ENCODE measurements around the gene GUCD1.
"Not testable (repeated sequence)": the region's sequence is repeated elsewhere in the genome, so short reads cannot be mapped to it uniquely, and the experiment has no call there.

GUCD1 gene

DNA sequence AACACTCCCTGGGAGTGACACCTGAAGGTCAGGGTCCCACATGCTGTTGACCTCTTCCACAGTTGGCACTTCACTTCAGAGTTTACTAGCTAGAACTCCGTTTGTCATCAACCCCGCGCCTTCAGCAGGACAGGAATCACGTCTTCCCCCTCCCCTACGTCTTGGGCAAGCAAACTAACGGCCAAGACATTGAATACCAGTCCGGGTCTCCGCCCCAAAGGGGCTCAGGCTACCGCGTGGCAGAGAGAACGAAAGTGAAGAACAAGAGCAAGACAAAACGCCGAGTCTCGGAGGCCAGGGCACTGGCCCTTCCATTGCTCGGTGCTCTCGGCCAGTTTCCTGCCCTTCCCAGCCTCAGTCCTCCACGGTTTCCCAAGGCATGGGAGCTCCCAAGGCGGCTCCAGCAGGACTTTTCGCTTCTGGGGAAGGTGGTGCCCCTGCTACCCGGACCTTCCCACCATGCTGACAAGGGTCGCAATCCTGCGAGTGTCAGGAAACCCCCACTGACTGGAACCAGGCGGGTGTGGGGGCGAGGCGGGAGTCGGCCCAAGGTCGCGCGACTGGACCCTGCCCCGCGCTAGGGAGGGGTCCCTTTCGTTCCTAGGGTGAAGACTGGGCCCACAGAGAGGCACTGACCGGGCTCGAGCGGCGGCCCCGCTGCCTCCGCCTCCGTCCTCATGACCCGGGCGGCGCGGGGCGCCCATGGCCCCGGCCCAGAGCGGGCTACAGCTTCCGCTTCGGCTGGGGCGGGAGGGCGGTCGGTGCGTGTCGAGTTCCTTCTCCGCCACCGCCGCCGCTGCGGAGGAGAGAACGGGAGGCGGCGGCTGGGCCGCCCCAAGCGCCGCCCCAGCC is at the start of gene GUCD1:
TSS of gene GUCD1 (minus strand) at position 826 of the 852 bp plus-strand sequence. CDS start at position 679, 147 bp downstream.
- peak; percentile 14 to 19 for DNase-seq

DNA sequence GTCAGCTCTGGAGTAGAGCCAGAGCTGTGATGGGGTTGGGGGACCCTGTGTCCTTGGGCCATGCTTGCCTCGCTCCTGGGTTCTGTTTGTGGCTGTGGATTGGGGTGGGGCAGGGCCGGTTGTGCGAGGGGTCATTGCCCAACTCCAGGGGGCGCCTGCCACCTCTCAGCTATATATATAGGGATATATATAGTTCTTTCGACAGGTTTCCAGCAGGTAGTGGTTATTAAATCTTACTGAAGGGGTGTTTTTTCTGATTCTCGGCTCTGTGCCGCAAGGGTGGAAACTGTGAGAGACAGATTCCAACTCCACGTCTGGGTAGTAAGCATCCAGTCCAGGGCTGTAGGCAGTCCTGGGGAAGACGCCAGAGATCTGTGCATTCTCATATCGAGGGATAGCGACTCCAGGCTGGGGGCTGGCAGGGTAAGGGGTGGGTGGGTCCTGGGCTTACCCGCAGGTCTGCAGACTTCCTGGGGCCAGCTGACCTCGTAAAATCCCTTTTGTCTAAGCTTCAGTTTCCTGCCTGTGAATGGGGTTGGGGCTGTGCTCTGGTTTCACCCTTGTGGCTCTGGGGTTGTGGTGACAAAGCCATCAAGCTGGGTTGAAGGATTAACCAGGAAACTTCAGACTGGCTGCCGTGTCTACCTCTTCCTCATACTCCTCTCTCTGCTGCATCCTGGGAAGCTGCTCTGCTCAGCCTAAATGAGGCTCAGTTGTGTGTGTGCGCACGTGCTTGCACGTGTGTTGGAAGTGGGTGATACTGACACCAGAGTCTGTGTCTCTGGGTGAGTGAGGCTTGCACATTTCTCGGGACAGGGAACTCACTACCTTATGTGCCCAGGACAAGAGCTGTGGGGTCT is 49.1 kb upstream of the GUCD1 start:
- not testable (repeated sequence) for DNase-seq

DNA sequence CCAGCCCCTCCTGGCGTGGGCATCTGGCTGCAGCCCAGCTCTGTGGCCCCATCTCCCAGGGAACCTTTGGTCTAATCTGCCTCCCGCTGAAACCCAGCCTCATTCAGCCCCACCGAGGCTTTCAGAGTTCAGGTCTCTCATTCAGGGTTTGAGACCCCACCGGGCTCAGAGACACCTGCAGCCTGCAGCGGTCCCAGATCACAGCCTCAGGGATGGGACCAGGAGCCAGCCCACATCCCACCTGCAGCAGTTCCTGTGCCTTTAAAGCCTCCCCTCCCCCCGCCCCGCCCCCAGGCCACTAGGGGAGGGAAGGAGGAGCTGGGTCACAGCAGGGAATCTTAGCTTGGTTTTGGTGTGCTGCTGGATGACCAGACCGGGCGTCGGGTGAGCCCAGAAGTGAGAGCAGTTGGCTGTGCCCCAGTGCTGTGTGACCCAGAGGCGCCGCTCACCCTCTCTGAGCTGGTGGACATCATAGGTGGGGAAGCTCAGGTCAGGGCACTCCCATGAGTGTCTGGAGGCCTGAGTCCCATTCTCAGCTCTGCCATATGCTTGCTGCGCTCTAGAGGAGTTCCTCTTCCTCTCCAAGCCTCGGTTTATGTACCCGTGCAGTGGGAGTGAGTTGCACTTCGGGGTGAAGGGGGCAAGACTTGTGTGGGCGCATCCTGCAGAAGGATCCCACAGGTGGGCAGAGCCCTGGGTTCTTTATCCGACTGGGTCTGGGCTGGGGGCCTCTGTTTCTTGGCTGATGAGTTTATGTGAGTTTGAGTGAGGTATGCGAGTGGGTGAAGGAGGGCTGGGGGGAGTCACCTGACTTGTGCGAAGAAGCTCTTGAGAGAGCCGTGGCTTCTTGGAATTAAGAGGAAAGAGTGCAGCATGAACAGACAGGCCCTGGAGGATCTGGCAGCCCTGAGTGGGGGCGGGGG is 48.2 kb upstream of the GUCD1 start, which contains the start of gene GGT1:
TSS of gene GGT1 (plus strand) at position 347 of the 923 bp plus-strand sequence. CDS start 7,889 bp downstream, outside the sequence.
- not testable (repeated sequence) for DNase-seq

DNA sequence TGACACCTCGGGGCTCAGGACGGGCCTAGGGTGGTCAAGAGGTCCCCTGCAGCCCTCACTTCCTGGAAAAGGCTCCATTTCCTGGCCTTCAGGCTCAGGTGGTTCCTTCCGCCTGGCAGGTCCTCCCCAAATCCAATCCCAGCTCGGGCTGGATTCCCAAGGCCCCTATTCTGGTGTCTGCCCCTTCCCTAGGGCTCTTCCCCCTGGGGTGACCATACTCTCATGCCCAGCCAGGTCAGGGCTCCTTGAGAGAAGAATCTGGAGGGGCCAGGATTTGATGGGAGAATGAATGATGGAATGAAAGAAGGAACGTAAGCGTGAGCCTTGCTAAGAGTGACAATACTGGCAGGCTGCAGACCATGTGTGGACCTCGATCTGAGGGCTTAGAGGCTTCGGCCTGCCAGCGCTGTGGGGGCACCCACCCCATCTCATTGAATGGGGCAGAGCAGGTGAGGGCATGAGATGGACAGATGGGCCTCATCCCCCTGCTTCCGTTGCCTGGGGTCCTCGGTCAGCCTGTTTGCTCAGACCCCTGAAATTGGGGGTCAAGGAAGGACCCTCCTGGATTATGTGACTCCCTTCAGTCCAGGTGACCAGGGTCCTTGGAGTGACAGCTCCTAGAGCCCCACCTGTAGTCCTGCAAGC is 47.3 kb upstream of the GUCD1 start:
- not testable (repeated sequence) for DNase-seq

DNA sequence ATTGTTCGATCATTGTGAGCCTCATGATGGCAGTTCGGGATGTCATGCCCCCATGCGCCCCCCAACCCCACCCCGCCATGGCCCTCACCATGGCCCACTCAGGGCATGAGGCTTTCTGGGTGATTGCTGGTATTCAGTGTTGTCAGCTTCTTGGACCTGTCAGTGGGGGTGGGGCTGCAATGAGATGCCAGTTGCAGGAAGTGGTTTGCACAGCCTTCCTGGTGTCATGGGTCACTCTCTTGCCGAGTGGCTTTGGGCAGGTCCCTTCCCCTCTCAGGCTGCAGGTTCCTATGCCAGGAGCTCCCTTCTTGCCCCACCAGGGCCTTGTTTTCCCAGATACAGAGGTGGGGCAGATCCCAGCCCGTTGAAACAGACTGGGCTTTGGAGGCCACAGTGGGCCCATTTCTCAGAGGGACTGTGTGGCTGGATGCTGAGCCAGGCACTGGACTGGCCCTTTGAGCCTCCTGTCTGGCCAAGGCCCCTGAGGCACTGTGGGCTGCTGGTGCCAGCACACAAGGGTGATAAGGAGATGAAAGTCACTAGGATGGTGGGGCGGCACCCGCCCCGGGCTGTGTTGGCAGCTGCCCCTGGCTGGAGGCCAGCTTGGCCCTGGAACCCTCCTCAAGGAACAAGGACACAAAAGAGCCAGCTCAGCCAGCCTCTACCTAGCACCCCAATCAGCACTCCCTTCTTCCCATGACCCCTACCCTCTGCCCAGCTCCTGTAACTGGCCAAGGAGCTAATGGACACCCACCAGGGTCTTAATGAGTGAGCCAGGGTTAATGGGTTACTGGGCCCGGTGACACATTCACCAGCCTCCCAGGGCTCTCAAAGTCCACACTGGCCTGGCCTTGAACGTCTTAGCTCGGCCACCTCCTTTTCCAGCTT is 46.5 kb upstream of the GUCD1 start:
- no peak for DNase-seq

DNA sequence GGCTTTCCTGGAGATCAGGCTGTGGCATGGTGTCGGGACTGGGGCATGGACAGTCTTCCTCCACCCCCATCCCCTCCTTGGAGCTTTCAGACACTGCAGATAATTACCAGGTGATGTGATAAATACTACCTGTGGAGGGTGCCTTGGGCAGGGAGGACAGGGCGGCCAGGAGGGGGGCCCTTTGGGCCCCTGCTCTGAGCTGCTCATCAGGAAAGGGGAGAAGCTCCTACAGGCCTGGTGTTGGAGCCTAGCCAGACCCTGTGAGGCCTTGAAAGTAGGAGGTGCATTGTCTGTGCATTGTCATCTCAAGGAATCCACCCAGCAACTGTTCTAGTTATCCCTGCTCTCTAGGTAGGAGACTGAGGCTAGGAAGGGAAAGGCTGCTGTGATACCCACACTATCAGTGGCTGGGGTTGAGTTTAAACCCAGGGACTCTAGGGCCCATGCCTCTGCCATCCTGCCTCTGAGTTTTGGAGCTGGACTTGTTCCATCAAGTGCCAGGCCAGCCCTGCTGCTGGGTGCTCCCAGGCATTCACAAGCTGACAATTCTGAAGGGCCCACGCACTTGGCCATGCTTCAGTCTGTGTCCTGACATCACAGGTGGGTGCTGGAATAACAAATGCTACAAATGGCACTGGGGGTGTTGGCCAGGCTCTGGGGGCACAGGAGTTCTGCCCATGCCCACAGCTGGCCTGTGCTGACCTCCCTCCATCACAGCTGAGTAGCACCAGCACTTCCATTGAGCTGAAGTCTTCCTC is 45.2 kb upstream of the GUCD1 start:
- not testable (repeated sequence) for DNase-seq

DNA sequence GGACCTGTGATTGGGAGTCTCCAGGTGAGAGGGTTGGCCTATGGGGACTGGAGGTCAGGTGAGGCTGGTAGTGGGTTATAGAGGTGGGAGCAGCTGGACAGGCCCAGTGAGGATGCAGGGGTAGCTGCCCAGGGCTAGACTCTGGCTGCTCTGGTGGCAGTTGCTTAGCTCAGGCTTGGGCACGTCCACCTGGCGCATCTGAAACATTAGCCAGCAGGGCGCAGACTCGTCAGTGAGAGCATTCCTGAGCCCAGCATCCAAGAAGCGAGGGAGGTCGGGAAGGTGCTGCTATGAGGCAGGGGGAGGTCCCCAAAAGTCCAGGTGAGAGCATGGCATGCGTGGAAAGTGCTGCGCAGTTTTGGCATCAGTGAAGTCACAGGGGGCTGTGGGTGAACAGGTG is 44.6 kb upstream of the GUCD1 start:
- no peak for DNase-seq

DNA sequence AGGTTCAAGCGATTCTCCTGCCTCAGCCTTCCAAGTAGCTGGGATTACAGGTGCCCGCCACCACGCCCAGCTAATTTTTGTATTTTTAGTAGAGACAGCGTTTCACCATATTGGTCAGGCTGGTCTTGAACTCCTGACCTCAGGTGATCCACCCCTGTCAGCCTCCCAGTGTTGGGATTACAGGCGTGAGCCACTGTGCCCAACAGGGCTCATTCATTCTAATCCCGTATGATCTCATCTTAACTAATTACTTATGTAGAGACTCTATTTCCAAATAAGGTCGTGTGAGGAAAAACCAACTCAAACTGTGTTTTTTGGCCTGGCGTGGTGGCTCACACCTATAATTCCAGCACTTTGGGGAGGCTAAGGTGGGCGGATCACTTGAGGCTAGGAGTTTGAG is 42.1 kb upstream of the GUCD1 start:
- not testable (repeated sequence) for DNase-seq

DNA sequence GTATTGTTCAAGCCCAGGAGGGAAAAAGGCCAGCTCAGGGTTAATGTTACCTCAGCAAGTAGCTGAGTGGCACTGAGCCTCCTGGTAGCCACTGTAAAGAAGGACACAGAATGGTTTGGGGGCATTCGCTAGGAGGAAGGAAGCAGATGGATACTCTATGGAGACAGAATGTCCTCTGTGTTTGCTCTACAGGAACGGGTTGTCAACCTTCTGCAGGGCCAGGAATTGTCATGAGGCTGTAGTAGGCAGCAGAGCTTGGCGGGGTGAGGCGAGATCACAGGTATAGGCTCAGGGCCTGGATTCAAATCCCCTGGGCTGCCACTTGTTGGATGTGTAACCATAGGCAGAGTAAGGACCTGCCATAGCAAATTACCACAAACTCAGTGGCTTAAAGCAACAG is 40.9 kb upstream of the GUCD1 start:
- no peak for DNase-seq

DNA sequence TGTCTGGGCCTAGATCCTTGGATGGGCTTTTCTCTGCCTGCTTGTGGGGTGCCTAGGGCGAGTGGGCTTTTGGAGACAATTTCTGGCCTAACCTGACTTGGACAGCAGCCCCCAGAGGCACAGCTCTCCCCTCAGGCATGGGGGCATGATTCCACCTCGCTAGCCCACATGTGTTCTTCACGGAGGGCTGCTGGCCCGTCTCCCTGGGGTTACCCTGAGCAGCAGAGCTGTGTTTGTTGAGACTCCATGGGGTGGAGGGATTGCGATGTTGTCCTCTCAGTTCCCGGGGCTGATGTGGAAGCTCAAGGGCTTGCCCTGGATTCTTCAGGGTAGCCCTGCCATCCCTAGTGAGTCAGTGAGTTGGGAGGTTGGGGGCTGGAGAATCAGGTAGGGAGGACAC is 40.3 kb upstream of the GUCD1 start:
- no peak for DNase-seq

DNA sequence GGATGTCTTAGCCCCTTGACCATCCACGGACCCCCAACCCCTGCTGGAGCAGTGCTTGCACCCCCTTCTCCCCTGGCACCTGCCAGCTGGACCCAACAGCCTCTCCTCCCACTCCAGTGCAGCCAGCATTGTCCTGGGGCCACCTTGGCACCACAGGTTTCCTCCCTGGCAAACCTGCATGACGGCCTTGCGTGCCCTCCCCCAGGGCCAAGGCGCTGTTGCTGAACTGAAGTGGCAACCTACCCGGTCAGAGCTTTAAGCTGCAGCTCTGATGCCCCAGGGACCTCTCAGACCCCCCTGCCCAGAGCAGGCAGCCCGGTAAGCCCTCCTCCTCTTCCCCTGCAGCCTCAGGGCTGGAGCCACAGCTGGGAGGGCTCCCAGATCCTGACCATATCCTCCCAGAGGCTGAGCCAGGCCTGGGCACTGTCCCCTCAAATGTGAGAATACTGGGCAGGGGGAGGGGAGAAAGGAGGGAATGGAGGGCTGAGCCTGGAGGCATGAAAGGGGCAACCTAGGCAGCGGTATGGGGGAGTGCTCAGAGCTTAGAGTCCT is 39.7 kb upstream of the GUCD1 start:
- no peak for DNase-seq

DNA sequence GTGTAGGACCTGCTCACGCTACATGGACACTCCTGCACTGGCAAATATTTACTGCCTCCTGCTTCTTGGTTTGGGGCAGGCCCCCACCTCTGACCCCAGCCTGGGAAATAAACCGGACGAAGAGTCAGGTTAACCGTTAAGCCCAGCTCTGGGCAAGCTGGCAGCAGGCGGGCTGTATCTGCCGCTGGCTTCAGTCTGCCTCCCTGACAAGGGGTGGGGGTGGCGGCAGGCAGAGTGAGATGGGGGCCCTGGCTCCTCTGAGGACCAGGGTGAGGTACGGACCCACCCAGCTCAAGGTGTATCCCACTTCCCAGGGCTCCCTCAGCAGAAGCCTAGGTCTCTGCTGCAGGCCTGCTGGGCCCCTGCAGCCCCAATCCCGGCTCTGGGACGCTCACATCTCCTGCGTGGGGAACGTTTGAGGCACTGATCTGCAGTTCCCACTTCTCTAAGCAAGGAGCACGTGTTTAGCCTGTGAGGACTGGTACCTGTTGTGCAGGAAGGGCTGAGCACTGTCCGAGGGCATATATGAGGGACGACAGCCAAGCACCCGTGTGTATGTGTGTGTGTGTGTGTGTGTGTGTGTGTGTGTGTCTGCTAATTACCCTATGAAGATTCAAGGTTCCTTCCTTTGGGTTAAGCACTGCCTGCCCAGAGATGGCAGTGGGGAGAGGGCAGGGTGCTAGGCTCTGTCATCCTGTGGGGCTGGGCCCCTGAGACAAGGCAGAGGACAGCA is 39.1 kb upstream of the GUCD1 start:
- DNase-seq: no peak

DNA sequence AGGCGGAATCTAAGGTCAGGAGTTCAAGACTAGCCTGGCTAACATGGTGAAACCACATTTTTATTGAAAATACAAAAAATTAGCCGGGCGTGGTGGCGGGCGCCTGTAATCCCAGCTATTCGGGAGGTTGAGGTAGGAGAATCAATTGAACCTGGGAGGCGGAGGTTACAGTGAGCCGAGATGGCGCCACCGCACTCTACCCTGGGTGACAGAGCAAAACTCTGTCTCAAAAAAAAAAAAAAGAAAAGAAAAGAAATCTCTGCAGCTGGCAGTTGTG is 38.6 kb upstream of the GUCD1 start:
- DNase-seq: not testable (repeated sequence)

DNA sequence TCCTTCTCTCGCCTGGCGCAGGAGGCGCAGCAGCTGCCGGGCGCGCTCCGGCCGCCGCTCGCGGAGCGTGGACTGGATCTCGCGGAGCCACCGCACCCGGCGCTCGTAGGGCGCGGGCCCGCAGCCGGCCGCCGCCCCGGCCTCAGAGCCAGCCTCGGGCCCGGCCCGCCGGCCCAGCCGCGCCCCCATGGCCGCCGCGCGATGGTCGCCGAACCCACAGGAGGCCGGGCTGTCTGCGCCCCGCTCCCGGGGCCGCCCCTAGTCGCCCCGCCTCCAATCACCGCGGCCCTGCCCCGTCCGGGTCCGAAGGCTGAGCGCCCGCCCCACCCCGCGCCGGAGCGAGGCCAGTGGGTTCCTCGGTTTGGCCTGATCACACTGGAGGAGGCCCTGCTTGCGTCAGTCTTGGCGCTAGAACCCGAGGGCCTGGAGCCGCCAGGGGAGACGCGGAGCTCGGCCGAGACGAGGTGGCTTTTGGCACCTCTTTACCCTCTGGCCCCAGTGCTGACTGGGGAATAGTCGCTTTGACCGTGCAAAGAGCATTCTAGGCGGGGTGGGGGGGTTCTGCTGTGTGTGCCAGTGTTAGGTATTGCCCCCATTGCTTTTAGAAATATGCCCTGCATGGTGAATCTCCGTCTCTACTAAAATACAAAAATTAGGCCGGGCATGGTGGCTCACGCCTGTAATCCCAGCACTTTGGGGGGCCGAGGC is 38.1 kb upstream of the GUCD1 start, which contains the start of gene LRRC75B:
TSS of gene LRRC75B (minus strand) at position 223 of the 708 bp plus-strand sequence. CDS start at position 189, 34 bp downstream.
- DNase-seq: peak; percentile 31 to 36

DNA sequence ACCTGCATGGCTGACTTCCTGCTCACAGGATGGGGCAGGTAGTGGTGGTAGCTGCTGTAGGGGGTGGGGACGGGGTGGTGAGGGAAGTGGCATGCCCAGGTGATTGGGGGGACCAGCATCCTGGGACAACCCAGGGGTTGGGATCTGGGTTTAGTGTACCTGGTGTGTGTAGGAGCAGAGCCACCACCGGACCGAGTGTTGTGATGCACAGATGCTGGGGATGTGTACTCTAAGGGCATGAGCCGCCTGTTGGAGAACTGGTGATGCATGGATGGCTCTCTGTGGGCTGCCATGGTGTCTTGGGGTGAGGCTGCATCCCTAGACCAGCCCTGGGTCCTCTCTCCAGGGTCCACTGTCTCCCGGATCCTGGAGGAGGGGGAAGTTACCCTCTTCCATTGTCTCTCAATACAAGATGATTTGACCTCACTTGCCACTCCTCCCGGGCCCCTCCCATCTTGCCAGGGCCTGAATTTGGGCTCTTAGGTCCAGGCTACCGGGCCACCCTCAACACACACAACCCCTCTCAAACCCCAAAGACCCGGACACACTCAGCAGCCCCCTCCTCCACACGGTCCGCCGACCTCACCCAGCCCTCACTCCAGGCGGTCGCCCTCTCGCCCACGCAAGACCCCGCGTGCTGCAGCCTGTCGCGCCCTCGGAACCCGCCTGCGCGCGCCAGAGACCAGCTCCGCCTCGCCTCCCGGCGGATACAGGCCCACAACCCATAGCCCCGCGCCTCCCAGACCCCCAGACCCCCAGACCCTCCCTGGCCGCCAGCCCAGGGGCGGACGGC is 37.3 kb upstream of the GUCD1 start:
- no peak for DNase-seq

DNA sequence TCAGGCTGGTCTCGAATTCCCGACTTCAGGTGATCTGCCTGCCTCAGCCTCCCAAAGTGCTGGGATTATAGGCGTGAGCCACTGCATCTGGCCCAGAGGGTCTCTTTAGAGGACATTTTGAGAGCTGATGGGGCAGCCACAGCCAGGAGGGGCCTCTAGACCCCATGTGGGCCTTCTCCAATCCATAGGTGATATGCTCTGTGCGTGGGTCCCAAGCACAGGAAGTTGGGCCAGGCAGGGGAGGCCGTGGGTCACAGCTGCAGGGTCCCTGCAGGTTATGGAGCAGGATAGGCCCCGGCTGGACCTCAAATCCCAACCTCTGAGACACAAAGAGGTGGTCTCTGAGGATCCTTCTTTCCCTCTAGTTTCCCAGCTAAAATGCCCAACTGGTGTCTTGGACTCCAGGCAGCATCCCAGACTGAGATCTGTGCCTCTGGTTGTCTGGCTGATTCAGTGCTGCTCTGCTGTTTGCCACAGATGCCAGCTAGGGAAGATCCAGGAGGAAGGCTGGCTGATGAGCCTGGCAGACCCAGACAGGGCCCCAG is 36.4 kb upstream of the GUCD1 start:
- DNase-seq: no peak

DNA sequence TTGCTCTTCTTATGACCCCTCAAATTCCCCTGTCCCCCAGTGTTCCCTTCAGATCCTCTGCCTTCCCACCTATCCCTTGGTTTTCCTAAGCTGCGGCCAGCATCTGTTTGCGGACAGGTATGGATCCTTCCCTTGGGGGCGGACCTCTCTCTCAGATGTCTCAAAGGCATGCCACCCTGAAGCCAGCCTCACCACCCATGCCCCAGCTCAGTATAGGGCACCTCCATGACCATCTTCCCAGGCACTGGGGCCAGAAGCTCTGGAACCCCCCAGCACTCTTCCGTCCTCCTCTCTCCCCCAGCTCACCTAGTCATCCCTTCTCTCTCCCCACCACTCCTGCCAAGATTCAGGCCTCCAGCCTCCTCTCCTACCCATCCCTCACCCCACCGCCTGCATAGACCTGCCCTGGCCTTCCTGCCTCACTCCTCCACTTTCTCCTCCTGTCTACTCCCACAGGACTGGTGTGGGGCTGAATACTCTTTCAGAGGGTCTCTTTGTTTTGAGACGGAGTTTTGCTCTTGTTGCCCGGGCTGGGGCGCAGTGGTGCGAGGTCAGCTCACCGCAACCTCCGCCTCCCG is 35.7 kb upstream of the GUCD1 start:
- DNase-seq: no peak
